H1 (cell line): Measurements from ENCODE around the gene USE1. TPM values are rescaled to one million over a fixed set of nuclear protein-coding genes. Genes with fewer than 3 reads are reported as not detected.

Experiments used
- E2F6 ChIP-seq: IDR thresholded peaks from 2 replicates; pipeline ENCODE4 v1.6.1; 2012; ENCODE audit warnings: inconsistent platforms
- POLR2AphosphoS5 ChIP-seq: IDR thresholded peaks from 2 replicates; pipeline ENCODE4 v1.6.1; 2011; ENCODE audit warnings: low read depth, low read length
- polyA plus RNA-seq, 7 experiments: library from polyadenylated mRNA; depleted of rRNA in 3 of 7; stranded (reverse) in 5 of 7; unstranded in 2 of 7; fragments of >200 nt in 5 of 7; fragments of 200-250 nt in 2 of 7; gene quantifications; 1 replicate in 5 of 7; 2 replicates in 1 of 7; 4 replicates in 1 of 7; pipeline versions ENCODE4 v1.2.1 to v1.2.3, GENCODE V29; 2011 to 2013; ENCODE audit warnings: missing spikeins in 2 of 7, mixed read lengths in 2 of 7
- total RNA-seq: library from RNA; stranded (reverse); fragmentation: NEBNext Ultra II Directional; extraction: Animal tissue kit (Norgen Biotek cat#: 25700); gene quantifications from 2 replicates; pipeline ENCODE4 v1.2.1, GENCODE V29; 2021
- TF ChIP-seq, protein P1 (sequence below): fragments of 300-600 bp; sonication (generic); IDR thresholded peaks from 2 replicates; pipeline ENCODE4 v1.7.1; 2012; ENCODE audit warnings: low read length, moderate library complexity, mild to moderate bottlenecking, inconsistent platforms; ENCODE audit not compliant: insufficient replicate concordance

Gene USE1
- total and polyA plus RNA-seq, 2 of the 8 experiments (the other 6 are each of a cell fraction or from before 2014, with no cell fraction given) = 8.7 to 13.9 TPM

DNA sequence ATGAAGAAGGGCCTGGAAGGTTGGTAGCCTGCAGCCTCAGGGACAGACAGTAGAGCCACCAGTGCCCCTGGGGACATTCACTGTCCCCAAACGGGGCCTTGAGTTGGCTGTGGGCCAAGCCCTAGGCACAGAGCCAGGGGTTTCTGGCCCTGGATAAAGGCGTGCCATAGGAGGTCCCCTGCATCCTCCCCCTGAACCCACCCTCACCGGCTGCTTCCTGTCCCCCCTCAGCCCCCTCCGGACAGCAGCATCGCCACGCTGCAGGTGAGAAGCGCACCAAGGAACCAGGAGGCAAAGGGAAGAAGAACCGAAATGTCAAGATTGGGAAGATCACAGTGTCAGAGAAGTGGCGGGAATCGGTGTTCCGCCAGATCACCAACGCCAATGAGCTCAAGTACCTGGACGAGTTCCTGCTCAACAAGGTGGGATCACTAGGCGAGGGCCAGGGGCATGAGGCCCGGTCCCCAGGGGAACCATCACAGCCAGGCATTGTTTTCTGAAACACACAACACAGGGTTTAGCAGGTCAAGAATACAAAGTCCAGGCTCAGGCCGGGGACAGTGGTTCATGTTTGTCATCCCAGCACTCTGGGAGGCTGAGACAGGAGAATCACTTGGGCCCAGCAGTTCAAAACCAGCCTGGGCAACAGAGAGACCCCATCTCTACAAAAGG, 14.6 kb upstream of the USE1 start (continued):
- TF ChIP-seq, protein P1, sequence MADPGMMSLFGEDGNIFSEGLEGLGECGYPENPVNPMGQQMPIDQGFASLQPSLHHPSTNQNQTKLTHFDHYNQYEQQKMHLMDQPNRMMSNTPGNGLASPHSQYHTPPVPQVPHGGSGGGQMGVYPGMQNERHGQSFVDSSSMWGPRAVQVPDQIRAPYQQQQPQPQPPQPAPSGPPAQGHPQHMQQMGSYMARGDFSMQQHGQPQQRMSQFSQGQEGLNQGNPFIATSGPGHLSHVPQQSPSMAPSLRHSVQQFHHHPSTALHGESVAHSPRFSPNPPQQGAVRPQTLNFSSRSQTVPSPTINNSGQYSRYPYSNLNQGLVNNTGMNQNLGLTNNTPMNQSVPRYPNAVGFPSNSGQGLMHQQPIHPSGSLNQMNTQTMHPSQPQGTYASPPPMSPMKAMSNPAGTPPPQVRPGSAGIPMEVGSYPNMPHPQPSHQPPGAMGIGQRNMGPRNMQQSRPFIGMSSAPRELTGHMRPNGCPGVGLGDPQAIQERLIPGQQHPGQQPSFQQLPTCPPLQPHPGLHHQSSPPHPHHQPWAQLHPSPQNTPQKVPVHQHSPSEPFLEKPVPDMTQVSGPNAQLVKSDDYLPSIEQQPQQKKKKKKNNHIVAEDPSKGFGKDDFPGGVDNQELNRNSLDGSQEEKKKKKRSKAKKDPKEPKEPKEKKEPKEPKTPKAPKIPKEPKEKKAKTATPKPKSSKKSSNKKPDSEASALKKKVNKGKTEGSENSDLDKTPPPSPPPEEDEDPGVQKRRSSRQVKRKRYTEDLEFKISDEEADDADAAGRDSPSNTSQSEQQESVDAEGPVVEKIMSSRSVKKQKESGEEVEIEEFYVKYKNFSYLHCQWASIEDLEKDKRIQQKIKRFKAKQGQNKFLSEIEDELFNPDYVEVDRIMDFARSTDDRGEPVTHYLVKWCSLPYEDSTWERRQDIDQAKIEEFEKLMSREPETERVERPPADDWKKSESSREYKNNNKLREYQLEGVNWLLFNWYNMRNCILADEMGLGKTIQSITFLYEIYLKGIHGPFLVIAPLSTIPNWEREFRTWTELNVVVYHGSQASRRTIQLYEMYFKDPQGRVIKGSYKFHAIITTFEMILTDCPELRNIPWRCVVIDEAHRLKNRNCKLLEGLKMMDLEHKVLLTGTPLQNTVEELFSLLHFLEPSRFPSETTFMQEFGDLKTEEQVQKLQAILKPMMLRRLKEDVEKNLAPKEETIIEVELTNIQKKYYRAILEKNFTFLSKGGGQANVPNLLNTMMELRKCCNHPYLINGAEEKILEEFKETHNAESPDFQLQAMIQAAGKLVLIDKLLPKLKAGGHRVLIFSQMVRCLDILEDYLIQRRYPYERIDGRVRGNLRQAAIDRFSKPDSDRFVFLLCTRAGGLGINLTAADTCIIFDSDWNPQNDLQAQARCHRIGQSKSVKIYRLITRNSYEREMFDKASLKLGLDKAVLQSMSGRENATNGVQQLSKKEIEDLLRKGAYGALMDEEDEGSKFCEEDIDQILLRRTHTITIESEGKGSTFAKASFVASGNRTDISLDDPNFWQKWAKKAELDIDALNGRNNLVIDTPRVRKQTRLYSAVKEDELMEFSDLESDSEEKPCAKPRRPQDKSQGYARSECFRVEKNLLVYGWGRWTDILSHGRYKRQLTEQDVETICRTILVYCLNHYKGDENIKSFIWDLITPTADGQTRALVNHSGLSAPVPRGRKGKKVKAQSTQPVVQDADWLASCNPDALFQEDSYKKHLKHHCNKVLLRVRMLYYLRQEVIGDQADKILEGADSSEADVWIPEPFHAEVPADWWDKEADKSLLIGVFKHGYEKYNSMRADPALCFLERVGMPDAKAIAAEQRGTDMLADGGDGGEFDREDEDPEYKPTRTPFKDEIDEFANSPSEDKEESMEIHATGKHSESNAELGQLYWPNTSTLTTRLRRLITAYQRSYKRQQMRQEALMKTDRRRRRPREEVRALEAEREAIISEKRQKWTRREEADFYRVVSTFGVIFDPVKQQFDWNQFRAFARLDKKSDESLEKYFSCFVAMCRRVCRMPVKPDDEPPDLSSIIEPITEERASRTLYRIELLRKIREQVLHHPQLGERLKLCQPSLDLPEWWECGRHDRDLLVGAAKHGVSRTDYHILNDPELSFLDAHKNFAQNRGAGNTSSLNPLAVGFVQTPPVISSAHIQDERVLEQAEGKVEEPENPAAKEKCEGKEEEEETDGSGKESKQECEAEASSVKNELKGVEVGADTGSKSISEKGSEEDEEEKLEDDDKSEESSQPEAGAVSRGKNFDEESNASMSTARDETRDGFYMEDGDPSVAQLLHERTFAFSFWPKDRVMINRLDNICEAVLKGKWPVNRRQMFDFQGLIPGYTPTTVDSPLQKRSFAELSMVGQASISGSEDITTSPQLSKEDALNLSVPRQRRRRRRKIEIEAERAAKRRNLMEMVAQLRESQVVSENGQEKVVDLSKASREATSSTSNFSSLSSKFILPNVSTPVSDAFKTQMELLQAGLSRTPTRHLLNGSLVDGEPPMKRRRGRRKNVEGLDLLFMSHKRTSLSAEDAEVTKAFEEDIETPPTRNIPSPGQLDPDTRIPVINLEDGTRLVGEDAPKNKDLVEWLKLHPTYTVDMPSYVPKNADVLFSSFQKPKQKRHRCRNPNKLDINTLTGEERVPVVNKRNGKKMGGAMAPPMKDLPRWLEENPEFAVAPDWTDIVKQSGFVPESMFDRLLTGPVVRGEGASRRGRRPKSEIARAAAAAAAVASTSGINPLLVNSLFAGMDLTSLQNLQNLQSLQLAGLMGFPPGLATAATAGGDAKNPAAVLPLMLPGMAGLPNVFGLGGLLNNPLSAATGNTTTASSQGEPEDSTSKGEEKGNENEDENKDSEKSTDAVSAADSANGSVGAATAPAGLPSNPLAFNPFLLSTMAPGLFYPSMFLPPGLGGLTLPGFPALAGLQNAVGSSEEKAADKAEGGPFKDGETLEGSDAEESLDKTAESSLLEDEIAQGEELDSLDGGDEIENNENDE = no peak
- TF ChIP-seq E2F6 (no peak), POLR2AphosphoS5 (no peak)
- TF ChIP-seq, all 59 proteins: peak for 0
